Muscle layer of colon (tissue), 2 donors: Measurements from ENCODE around the gene AK8.

Experiments used
- H3K27ac ChIP-seq: one replicate; pipeline ENCODE4 v1.7.0; 2013; ENCODE audit warnings: low read depth, mild to moderate bottlenecking, low read length, moderate library complexity
- H3K27me3 ChIP-seq, 2 donors: one replicate each; pipeline ENCODE4 v1.7.0; 2013; ENCODE audit warnings: low read length in 2 of 2, mild to moderate bottlenecking in 2 of 2; ENCODE audit not compliant: insufficient read depth in 2 of 2, control insufficient read depth in 1 of 2
- H3K36me3 ChIP-seq: one replicate; pipeline ENCODE4 v1.7.0; 2013; ENCODE audit warnings: mild to moderate bottlenecking, low read length; ENCODE audit not compliant: insufficient read depth
- H3K4me1 ChIP-seq: one replicate; pipeline ENCODE4 v1.7.0; 2013; ENCODE audit warnings: mild to moderate bottlenecking, low read length; ENCODE audit not compliant: insufficient read depth
- H3K4me3 ChIP-seq, 2 donors: one replicate each; pipeline ENCODE4 v1.7.0; 2013; ENCODE audit warnings: low read length in 2 of 2, low read depth in 1 of 2, mild to moderate bottlenecking in 1 of 2, moderate library complexity in 1 of 2
- H3K9ac ChIP-seq: one replicate; pipeline ENCODE4 v1.7.0; 2013; ENCODE audit warnings: low read length
- H3K9me3 ChIP-seq: one replicate; pipeline ENCODE4 v1.7.0; 2013; ENCODE audit warnings: mild to moderate bottlenecking, low read length
- donor health status: abdominal sarcoma.
- donor health status: Adenocarcinoma of cecum.

Gene AK8

DNA sequence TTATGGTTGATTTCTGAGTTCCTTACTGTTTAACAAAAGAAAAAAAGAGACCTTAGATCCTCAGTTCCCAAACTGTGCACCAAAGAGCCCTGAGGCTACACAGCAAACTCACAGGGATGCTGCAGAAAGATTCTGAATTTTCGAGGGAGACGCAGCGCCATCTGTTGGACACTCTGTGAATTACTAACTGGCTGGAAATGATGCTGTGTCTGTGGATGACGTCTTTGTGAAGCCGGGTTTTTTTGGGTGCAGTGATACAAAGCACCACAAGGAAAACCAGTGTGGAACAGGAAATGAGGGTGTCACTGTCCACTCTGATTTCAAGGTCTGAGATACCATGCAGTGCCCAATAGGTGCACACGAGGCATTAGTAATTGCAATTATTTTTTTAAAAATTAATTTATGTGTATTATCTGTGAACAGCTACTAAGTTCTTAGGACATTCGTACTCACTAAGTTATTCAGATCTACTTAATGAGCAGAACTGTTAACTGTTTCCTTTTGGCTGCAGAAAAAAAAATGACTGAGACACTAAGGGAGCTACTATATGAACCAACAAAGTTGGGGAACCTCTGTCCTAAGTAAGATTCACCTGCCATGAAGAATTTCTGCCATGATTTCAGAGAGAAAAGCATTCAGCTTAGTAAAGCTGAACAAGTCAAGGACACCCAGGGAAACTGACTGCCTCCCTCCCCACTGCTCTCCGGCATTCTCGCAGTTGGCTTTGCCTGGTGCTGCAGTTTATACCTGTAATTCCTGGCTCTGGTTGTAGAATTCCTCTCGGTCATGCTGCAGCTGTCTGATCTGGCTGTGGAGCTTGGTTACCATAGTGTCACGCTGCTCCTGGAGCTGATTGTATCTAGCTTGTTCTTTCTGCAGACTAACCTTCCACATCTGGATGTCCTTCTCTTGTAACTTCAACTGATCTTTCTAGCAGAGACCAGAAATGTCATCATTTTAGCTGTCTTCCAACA, 24.1 kb upstream of the AK8 start:
- Histone ChIP-seq H3K27me3 (no peaks in the 10 kb centered on the region), H3K4me3 (no peak overlapping the region), H3K9me3 (no peaks in the 10 kb centered on the region), H3K4me1 (no peaks in the 10 kb centered on the region), H3K9ac (no peak overlapping the region), H3K27ac (no peak overlapping the region), H3K36me3 (peaks cover 82% of the 10 kb centered on the region)

DNA sequence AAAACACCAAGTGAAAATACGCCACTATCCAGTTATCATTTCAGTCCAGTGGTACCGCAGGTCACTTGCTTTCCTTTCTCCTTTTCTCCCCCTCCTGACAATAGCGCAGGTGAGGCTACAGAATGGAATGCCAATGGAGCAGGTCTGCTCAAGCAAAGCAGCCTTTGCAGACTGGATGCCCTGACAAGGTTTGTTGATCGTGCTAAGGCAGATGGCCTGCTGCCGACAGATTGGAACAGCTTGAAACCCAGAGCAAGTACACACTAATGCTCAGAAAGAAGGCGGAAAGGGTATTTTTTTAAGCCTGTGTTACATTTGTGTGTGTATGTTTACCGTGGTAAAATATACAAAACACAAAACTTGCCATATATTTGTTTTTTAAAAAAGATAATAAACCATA, 20.0 kb upstream of the AK8 start:
- Histone ChIP-seq H3K4me3 (no peak overlapping the region), H3K9me3 (no peaks in the 10 kb centered on the region), H3K36me3 (peaks cover 89% of the 10 kb centered on the region), H3K4me1 (no peaks in the 10 kb centered on the region), H3K27me3 (no peaks in the 10 kb centered on the region), H3K27ac (no peak overlapping the region), H3K9ac (no peak overlapping the region)

DNA sequence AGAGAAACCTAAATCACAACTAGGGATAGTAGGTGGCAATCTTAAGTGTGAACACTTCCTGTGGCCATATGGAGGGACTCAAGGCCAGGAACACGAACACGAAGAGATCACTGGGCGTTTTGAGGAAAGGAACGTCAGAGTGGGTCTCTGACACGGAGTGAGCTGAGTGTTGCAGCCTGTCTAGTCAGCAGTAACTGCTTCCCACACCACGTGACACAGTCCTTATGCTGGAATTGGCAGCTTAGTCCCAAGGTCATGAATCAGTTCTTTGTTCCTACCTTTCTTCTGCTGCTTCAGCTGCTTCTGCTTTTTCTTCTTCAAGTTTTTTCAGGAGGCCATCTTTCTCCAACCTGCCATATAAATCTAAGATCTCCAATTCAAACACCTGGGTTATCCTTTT, 18.8 kb upstream of the AK8 start:
- Histone ChIP-seq H3K9me3 (no peaks in the 10 kb centered on the region), H3K4me1 (no peaks in the 10 kb centered on the region), H3K9ac (no peak overlapping the region), H3K4me3 (no peak overlapping the region), H3K27ac (no peak overlapping the region), H3K27me3 (no peaks in the 10 kb centered on the region), H3K36me3 (peaks cover 85% of the 10 kb centered on the region)

DNA sequence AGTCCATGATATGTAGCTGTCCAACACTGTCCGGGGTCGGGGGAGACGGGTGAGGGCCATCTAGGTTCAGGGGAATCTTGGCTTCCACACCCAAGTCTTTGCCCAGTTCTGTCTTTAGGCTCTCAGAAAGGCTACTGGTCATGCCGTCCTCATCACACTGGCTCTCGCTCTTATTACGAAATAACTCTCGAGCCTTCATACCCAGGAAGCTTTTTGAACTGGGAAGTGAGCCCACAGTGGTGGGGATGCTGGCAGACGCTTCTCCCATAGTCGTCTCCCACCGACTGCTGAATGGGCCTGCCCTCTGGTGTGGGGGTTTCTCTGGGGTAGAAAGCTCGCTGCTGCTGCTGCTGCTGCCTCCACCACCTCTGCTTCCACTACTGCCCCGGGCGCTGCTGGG, 18.2 kb upstream of the AK8 start:
- Histone ChIP-seq H3K9ac (no peak overlapping the region), H3K36me3 (peaks cover 82% of the 10 kb centered on the region)

DNA sequence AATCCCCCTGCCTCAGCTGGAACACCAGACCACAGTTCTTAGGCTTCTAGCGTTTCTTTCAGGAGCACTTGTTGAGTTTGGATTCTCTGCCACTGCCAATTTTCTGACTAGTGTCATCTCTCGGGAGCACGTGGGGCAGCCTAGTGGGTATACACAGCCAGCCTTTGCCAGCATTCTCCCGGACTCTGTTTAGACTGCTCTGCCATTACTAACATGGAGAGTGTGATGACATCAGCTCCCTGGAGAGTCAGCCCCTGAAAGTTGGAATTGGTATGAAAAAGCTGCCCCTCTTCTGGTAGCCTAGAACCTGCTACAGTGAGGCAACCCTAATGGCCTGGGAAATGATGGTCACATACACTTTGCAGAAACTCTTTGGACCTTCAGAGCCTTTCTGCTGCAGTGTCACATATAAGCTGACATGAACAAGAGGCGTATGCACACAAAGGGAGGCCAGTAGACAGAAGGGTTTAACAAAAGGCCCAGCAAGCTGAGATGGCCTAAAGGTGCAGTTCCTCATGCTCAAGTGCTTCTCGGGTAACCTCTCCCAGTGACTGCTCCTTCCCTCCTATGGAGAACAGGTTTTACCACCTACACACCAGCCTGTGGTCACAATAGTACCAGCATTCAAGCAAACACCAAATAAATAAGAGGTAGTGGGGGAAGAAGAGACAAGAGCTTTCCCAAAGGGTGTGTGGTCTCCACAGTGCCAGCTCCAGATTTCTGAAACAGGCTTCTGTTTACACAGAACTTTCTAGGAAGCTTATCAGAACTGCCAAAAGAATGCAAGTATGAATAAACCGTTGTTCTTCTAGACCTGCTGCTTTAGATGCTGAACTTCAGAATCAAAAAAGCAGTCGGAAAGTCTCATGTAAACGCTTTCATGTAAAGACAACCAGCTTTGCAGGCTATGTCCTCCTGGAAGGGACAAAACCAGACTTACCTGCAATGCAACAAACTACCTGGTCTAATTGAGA, 17.1 kb upstream of the AK8 start:
- Histone ChIP-seq H3K4me3 (no peak overlapping the region), H3K36me3 (peaks cover 71% of the 10 kb centered on the region), H3K9me3 (no peaks in the 10 kb centered on the region), H3K4me1 (no peaks in the 10 kb centered on the region), H3K9ac (no peak overlapping the region), H3K27me3 (no peaks in the 10 kb centered on the region), H3K27ac (no peak overlapping the region)

More for the DNA sequence above, 18.2 kb upstream of the AK8 start:
- no peaks in the 10 kb centered on the region for H3K9me3 ChIP-seq
- no peak overlapping the region for H3K4me3 ChIP-seq
- H3K27me3 ChIP-seq: no peaks in the 10 kb centered on the region
- H3K27ac ChIP-seq: no peak overlapping the region
- no peaks in the 10 kb centered on the region for H3K4me1 ChIP-seq

DNA sequence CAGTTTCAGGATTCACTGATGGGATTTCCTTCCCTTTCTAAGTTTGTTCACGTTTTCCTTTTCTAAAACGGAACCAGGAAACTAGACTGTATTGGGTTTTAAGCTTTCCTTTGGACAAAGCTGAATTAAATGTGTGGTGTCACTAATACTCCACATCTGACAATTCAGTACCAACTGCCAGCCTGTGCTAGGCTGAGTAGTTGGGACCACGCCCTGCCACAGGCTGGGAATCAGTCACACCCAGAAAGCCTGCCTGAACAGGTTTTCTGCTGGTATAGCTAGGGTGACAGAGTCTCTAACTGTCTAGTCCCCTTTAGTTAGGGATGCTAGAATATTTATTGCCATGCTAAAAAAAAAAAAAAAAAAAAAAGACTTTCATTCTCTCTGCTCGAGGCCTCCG, 16.3 kb upstream of the AK8 start:
- no peak overlapping the region for H3K4me3 ChIP-seq
- peaks cover 63% of the 10 kb centered on the region for H3K36me3 ChIP-seq
- H3K9ac ChIP-seq: no peak overlapping the region
- no peaks in the 10 kb centered on the region for H3K27me3 ChIP-seq
- no peak overlapping the region for H3K27ac ChIP-seq
- no peaks in the 10 kb centered on the region for H3K4me1 ChIP-seq
- no peaks in the 10 kb centered on the region for H3K9me3 ChIP-seq

DNA sequence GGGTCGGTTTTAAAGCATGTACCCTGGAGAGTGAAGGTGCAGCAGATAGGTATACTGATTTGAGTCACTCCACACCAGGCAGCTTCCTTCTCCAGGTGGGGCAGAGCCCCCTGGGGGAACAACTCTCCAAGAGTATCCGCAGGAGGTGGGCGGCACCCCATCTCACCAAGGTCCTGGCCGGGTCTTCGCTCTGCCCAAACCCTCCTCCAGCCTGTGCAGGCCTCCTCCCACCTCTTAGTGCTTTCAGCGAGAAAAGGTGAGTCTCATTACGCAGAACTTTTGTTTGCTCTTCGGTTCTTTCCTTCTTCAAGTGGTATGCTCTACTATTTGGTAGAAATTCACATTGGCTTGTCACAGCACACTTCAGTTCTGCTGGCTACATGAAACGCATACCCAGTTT, 14.3 kb upstream of the AK8 start:
- H3K27me3 ChIP-seq: no peaks in the 10 kb centered on the region
- H3K4me1 ChIP-seq: no peaks in the 10 kb centered on the region
- H3K9me3 ChIP-seq: no peaks in the 10 kb centered on the region
- no peak overlapping the region for H3K27ac ChIP-seq
- H3K4me3 ChIP-seq: no peak overlapping the region
- H3K36me3 ChIP-seq: peaks cover 56% of the 10 kb centered on the region
- no peak overlapping the region for H3K9ac ChIP-seq

DNA sequence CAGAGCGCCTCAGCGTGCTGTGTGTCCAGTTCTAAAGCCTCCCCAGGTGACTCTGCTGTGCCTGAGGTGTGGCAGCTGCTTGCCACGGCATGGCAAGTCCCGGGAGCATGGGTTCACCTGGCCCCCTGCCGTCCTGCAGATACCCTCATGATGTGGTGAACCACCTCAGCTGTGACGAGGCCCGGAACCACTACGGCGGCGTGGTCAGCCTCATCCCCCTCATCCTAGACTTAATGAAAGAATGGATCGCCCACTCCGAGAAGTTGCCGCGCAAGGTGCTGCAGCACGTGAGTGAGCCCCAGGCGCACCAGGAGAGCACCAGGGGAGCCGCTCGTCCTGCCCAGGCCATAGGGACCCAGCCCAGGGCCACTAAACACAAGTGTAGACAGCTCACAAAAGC, 10.1 kb upstream of the AK8 start:
- Histone ChIP-seq H3K36me3 (peaks cover 27% of the 10 kb centered on the region), H3K4me1 (no peaks in the 10 kb centered on the region), H3K9ac (no peak overlapping the region), H3K9me3 (no peaks in the 10 kb centered on the region), H3K27ac (no peak overlapping the region), H3K27me3 (no peaks in the 10 kb centered on the region), H3K4me3 (no peak overlapping the region)

DNA sequence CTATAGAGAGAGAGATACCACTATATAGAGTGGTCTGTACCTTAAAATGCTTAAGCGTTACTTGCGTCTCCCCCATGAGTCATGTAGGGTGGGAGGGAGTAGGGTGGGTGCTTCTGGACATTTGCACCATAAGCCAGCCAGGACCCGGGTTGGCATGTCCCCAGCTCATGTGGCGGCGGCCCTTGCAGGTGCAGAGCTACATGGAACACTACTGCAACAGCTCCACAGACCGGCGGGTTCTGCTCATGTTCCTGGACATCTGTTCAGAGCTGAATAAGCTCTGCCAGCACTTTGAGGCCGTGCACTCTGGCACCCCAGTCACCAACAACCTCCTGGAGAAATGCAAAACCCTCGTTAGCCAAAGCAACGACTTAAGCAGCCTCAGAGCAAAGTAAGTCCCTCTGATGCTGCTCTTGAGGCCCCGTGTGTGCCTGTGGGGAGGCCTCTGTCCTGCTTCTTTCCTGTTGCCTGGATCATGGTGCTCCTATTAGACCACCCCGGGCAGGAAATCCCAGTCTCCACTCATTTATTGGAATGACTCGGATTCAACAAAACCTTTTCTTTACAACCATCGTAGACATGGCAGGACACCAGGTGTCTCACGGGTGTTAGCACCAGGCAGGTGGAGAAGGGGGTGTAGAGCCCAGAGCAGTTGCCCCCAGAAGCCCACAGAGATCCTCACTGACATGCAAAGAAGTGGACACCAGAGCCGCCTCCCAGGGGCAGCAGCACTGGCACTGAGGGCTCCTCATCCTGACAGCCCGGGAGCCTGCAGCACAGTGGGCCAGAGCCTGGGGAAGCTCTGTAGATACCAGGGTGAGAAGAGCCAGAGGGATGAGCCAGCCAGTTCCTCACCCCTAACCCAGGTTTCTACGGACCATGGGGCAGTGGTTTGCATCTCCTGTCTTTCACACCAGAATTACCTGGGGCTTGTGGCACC, 9.4 kb upstream of the AK8 start:
- Histone ChIP-seq H3K27me3 (no peaks in the 10 kb centered on the region), H3K9ac (no peak overlapping the region), H3K4me3 (no peak overlapping the region), H3K9me3 (no peaks in the 10 kb centered on the region), H3K27ac (no peak overlapping the region), H3K36me3 (peaks cover 27% of the 10 kb centered on the region), H3K4me1 (no peaks in the 10 kb centered on the region)

DNA sequence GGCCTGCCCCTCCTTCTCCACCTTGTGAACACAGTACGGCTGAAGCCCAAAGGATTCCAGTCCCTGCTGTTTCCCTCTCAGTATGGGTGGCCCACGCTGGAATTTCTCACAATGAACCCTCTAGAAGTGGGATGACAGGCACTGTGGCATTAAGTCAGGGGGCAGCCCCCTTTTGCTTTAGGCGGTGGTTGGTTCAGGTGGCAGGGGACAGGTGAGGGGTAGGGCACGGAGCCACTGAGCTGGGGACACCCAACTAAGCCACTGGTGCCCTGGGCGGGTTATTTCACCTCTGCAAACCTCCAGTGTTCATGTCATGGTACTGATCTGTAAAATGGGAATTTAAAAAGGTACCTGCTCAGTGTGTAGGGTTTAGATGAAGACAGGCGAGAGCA, 8.2 kb upstream of the AK8 start:
- Histone ChIP-seq H3K4me3 (no peak overlapping the region), H3K9ac (no peak overlapping the region), H3K4me1 (no peaks in the 10 kb centered on the region), H3K9me3 (no peaks in the 10 kb centered on the region), H3K36me3 (peaks cover 21% of the 10 kb centered on the region), H3K27me3 (no peaks in the 10 kb centered on the region), H3K27ac (no peak overlapping the region)
